GM12878 (cell line): ENCODE results near the gene SRP14. TPM values are rescaled to one million over a fixed set of nuclear protein-coding genes. Genes with fewer than 3 reads are reported as not detected.

Experiments
- ATAC-seq: fragments of 200-7000 bp; cut with Tn5 transposase; 3 replicates; pipeline ENCODE4 v1.9.1; 2020; ENCODE audit warnings: mild to moderate bottlenecking, moderate library complexity
- BruUV-seq: library from RNA; stranded (reverse); fragments of 400-500 nt; replicated peaks from 2 replicates; lab custom pipeline; 2021; lab: Mats Ljungman, UMichigan
- CTCF ChIA-PET: fragments of 300-600 bp; sonication (Branson Sonifier 250); formaldehyde crosslinking; extraction: SDS; loops from one replicate; lab custom pipeline; 2021; ENCODE audit warnings: inconsistent platforms; lab: Yijun Ruan, JAX
- POLR2A ChIA-PET: fragments of 350-600 bp; formaldehyde crosslinking; extraction: SDS; loops from one replicate; lab custom pipeline; 2021; ENCODE audit warnings: inconsistent platforms; lab: Charles Lee
- RAD21 ChIA-PET: fragments of 300-600 bp; sonication (Branson Sonifier 250); formaldehyde crosslinking; loops from one replicate; lab custom pipeline; 2023; ENCODE audit warnings: antibody characterized with exemption; ENCODE audit not compliant: unreplicated experiment; lab: Charles Lee
- SMC1A ChIA-PET: fragments of 300-600 bp; sonication (Branson Sonifier 250); formaldehyde crosslinking; loops from one replicate; lab custom pipeline; 2023; ENCODE audit not compliant: unreplicated experiment, uncharacterized antibody; lab: Charles Lee
- DNase-seq: peaks from one replicate; pipeline ENCODE4 v3.0.0-alpha.2; 2011; ENCODE audit warnings: low read depth, low spot score
- FAIRE-seq: peaks from 3 replicates; lab custom pipeline; 2011; peaks lifted over from hg19 to GRCh38; lab: Jason Lieb, UNC
- H2AFZ ChIP-seq: 2 replicates; pipeline ENCODE4 v1.6.0; 2011; ENCODE audit warnings: low read depth, low read length, control low read depth; ENCODE audit not compliant: control insufficient read depth
- H3K27ac ChIP-seq: 2 replicates; pipeline ENCODE4 v1.5.1; 2011; ENCODE audit warnings: control low read depth; ENCODE audit not compliant: control insufficient read depth, insufficient read depth
- H3K27me3 ChIP-seq, 2 experiments: replicated peaks in 1 of 2; 2 replicates each; pipeline versions ENCODE4 v1.6.0 to v1.6.1; 2011; ENCODE audit warnings: low read length in 1 of 2; ENCODE audit not compliant: control insufficient read depth in 2 of 2, insufficient read depth in 2 of 2
- H3K36me3 ChIP-seq, 2 experiments: 2 replicates each; pipeline ENCODE4 v1.5.1; 2011; ENCODE audit warnings: low read length in 1 of 2; ENCODE audit not compliant: control insufficient read depth in 2 of 2, insufficient read depth in 2 of 2
- H3K4me1 ChIP-seq: 2 replicates; pipeline ENCODE4 v1.6.1; 2011; ENCODE audit warnings: mild to moderate bottlenecking, low read length, moderate library complexity, mixed read lengths; ENCODE audit not compliant: control insufficient read depth, insufficient read depth
- H3K4me2 ChIP-seq: 2 replicates; pipeline ENCODE4 v1.6.0; 2011; ENCODE audit warnings: control low read depth; ENCODE audit not compliant: control insufficient read depth, insufficient read depth
- H3K4me3 ChIP-seq: fragments of 200-600 bp; sonication (generic); 2 replicates; pipeline ENCODE4 v1.5.1; 2016
- H3K79me2 ChIP-seq: 2 replicates; pipeline ENCODE4 v1.6.0; 2011; ENCODE audit warnings: low read length; ENCODE audit not compliant: control insufficient read depth, insufficient read depth
- H3K9ac ChIP-seq: 2 replicates; pipeline ENCODE4 v1.8.0; 2011; ENCODE audit warnings: low read length, control low read depth, mixed read lengths; ENCODE audit not compliant: control insufficient read depth, insufficient read depth
- H3K9me3 ChIP-seq: replicated peaks from 3 replicates; pipeline ENCODE4 v1.5.1; 2011; ENCODE audit warnings: mild to moderate bottlenecking, low read length; ENCODE audit not compliant: control insufficient read depth, insufficient read depth
- H4K20me1 ChIP-seq: 2 replicates; pipeline ENCODE4 v1.6.0; 2011; ENCODE audit not compliant: control insufficient read depth, insufficient read depth
- CHD1 ChIP-seq: IDR thresholded peaks from 2 replicates; pipeline ENCODE4 v1.6.1; 2012; ENCODE audit warnings: low read depth, low read length, improper control_type of control experiment
- CHD2 ChIP-seq: IDR thresholded peaks from 2 replicates; pipeline ENCODE4 v1.6.1; 2011; ENCODE audit warnings: low read depth, low read length, improper control_type of control experiment, borderline replicate concordance
- CHD4 ChIP-seq: fragments of 200-600 bp; sonication (generic); IDR thresholded peaks from 2 replicates; pipeline ENCODE4 v1.6.1; 2016; ENCODE audit warnings: mild to moderate bottlenecking
- ESRRA ChIP-seq: IDR thresholded peaks from 2 replicates; pipeline ENCODE4 v1.6.1; 2012; ENCODE audit warnings: mild to moderate bottlenecking, low read length, improper control_type of control experiment
- FOS ChIP-seq: IDR thresholded peaks from 3 replicates; pipeline ENCODE4 v1.6.1; 2011; ENCODE audit warnings: borderline replicate concordance; ENCODE audit not compliant: insufficient read length; ENCODE audit errors: extremely low read depth
- IKZF1 ChIP-seq: fragments of 450-650 bp; conservative IDR thresholded peaks from 2 replicates; pipeline ENCODE4 v1.6.1; 2017; ENCODE audit warnings: antibody characterized with exemption, mild to moderate bottlenecking
- MTA2 ChIP-seq: fragments of 450-650 bp; IDR thresholded peaks from 2 replicates; pipeline ENCODE4 v1.6.1; 2016; ENCODE audit warnings: low read depth, mild to moderate bottlenecking, moderate library complexity
- MXI1 ChIP-seq: fragments of 150-350 bp; IDR thresholded peaks from 2 replicates; pipeline ENCODE4 v1.6.1; 2011; ENCODE audit warnings: low read depth, mild to moderate bottlenecking, inconsistent platforms, low read length, improper control_type of control experiment
- NFIC ChIP-seq: IDR thresholded peaks from 2 replicates; pipeline ENCODE4 v1.6.1; 2012; ENCODE audit warnings: low read depth, mild to moderate bottlenecking, inconsistent platforms, low read length, moderate library complexity
- POLR2A ChIP-seq: IDR thresholded peaks from 2 replicates; pipeline ENCODE4 v1.6.1; 2011; ENCODE audit warnings: low read depth, mild to moderate bottlenecking, low read length
- RAD21 ChIP-seq: IDR thresholded peaks from 2 replicates; pipeline ENCODE4 v1.6.1; 2011; ENCODE audit warnings: mild to moderate bottlenecking, low read depth, low read length, moderate library complexity; ENCODE audit not compliant: insufficient read depth
- RBBP5 ChIP-seq: fragments of 200-600 bp; sonication (generic); conservative IDR thresholded peaks from 2 replicates; pipeline ENCODE4 v1.6.1; 2016
- SUPT20H ChIP-seq: IDR thresholded peaks from 2 replicates; pipeline ENCODE4 v1.6.1; 2011; ENCODE audit warnings: low read depth, mild to moderate bottlenecking, low read length, moderate library complexity, borderline replicate concordance; ENCODE audit not compliant: control insufficient read depth
- TCF12 ChIP-seq: IDR thresholded peaks from 2 replicates; pipeline ENCODE4 v1.6.1; 2011; ENCODE audit warnings: low read depth, mild to moderate bottlenecking, low read length
- YY1 ChIP-seq: IDR thresholded peaks from 2 replicates; pipeline ENCODE4 v1.6.1; 2011; ENCODE audit warnings: low read depth, mild to moderate bottlenecking, low read length
- ZNF274 ChIP-seq: IDR thresholded peaks from one replicate; pipeline ENCODE4 v1.8.0; 2011; ENCODE audit not compliant: insufficient read length, insufficient read depth
- WGBS: methylation state at CpG from one replicate; pipeline ENCODE4 v1.1.6; 2016; ENCODE audit warnings: low lambda C conversion rate; ENCODE audit not compliant: insufficient replicate concordance, insufficient coverage; ENCODE audit errors: missing lambda C conversion rate; 5-methylcytosine and 5-hydroxymethylcytosine counted together
- in situ Hi-C: fragments of 300-500 bp; cut with MboI; formaldehyde crosslinking; loops from 9 replicates; pipeline ENCODE4 v1.14.3; 2018; ENCODE audit warnings: mixed read lengths
- intact Hi-C: fragments of 100-400 bp; cut with micrococcal nuclease; formaldehyde crosslinking; loops from one replicate; pipeline ENCODE4 v1.14.2; 2022; ENCODE audit not compliant: unreplicated experiment
- polyA plus RNA-seq, 11 experiments: library from polyadenylated mRNA; depleted of rRNA in 4 of 11; unstranded in 6 of 11; stranded (reverse) in 5 of 11; fragments of >200 nt; fragmentation: Nextera tagmentation in 4 of 11; fragmentation: Illumina TruSeq in 1 of 11; extraction: Ambion mirVana in 4 of 11; extraction: Trizol in 1 of 11; gene quantifications; 1 replicate in 1 of 11; 2 replicates in 10 of 11; pipeline versions ENCODE4 v1.2.1 to v1.2.3, GENCODE V29; 2011 to 2016; ENCODE audit warnings: inconsistent platforms in 2 of 11, missing spikeins in 2 of 11, low read depth in 1 of 11
- total RNA-seq, 4 experiments: library from RNA; depleted of rRNA in 3 of 4; stranded (reverse); fragments of >200 nt in 3 of 4; fragmentation: Illumina TruSeq in 1 of 4; extraction: Trizol in 1 of 4; gene quantifications; 2 replicates each; pipeline versions ENCODE4 v1.2.1 to v1.2.3, GENCODE V29; 2013 to 2021
- TF ChIP-seq, protein P1 (sequence below): fragments of 450-650 bp; IDR thresholded peaks from 2 replicates; pipeline ENCODE4 v1.6.1; 2016; ENCODE audit warnings: mild to moderate bottlenecking, moderate library complexity, borderline replicate concordance
- TF ChIP-seq, protein P2 (sequence below): IDR thresholded peaks from 2 replicates; pipeline ENCODE4 v1.6.1; 2012; ENCODE audit warnings: low read depth, low read length, improper control_type of control experiment

Gene SRP14
- total and polyA plus RNA-seq, 10 of the 15 experiments (the other 5 are each of a cell fraction or from before 2014, with no cell fraction given): 141 to 1,182 (median 493) TPM

- TF ChIP-seq, protein P1, sequence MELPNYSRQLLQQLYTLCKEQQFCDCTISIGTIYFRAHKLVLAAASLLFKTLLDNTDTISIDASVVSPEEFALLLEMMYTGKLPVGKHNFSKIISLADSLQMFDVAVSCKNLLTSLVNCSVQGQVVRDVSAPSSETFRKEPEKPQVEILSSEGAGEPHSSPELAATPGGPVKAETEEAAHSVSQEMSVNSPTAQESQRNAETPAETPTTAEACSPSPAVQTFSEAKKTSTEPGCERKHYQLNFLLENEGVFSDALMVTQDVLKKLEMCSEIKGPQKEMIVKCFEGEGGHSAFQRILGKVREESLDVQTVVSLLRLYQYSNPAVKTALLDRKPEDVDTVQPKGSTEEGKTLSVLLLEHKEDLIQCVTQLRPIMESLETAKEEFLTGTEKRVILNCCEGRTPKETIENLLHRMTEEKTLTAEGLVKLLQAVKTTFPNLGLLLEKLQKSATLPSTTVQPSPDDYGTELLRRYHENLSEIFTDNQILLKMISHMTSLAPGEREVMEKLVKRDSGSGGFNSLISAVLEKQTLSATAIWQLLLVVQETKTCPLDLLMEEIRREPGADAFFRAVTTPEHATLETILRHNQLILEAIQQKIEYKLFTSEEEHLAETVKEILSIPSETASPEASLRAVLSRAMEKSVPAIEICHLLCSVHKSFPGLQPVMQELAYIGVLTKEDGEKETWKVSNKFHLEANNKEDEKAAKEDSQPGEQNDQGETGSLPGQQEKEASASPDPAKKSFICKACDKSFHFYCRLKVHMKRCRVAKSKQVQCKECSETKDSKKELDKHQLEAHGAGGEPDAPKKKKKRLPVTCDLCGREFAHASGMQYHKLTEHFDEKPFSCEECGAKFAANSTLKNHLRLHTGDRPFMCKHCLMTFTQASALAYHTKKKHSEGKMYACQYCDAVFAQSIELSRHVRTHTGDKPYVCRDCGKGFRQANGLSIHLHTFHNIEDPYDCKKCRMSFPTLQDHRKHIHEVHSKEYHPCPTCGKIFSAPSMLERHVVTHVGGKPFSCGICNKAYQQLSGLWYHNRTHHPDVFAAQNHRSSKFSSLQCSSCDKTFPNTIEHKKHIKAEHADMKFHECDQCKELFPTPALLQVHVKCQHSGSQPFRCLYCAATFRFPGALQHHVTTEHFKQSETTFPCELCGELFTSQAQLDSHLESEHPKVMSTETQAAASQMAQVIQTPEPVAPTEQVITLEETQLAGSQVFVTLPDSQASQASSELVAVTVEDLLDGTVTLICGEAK: no peak
Observed at GRCh38 chr15:40054605-40054854, 15.5 kb upstream of the SRP14 start (continued).

DNA sequence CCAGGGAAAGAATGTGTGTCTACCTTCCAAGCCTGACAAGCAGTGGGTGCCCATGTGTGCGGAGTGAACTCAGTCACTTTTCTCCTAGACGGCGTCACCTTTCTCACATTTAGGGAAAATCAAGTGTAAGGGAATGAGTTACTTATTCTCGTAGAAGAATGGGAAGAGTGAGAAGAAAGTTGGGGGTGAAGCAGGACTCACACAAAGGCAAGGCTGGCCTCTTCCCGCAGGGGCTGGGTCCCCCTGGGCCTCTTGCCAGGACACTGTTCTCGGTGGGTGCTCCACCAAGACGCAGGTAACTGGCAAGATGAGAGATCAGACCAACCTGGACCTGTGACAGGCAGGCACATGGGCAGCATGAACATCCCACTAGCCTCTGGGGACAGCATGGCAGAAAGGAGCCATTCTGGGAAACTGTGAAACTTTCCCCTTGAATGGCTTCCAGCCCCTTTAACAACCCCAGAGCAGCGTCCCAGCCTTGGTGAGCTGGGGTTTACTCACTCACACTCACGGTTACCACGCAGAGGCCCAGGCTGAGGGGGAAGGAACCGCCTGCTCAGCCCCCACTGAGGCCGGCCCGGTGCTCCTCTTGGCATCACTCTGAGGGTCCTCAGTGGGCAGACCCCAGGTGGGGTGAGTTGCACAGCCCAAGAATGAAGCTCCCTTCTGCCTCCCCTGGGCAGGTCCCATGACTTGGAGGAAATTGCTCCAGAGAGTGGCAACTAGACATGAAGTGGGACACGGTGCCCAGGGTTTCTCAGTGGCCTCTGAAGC lies 15.0 kb upstream of the SRP14 start:
- peak overlapping the region; percentile 89 for H3K27ac ChIP-seq
- peak; percentile 61 for ATAC-seq
- FAIRE-seq: no peak
- CTCF ChIA-PET: interaction anchor here (1.3 to 23.9 kb wide), 6 partner anchors 8 to 163 kb away, joined by 3 to 578 read pairs (median 9); partner anchors contain the start of gene BMF
- RAD21 ChIA-PET: interaction anchor here (1.0 to 21.0 kb wide), 6 partner anchors 8 to 130 kb away, joined by 3 to 509 read pairs (median 7); partner anchors contain the start of gene BMF
- no peaks in the 10 kb centered on the region; a peak in 1 of 4 replicates for H3K36me3 ChIP-seq
- H3K4me1 ChIP-seq: peaks cover 58% of the 10 kb centered on the region
- no peaks in the 10 kb centered on the region for H3K27me3 ChIP-seq
- H3K4me2 ChIP-seq: peak overlapping the region; percentile 88
- POLR2A ChIA-PET: interaction anchor here (0.6 to 5.8 kb wide), 9 partner anchors 9 to 115 kb away, joined by 3 to 72 read pairs (median 6); partner anchors contain the start of gene BMF
- peak overlapping the region; percentile 3; the same call in 1 of the 2 replicates for H2AFZ ChIP-seq
- no peaks in the 10 kb centered on the region for H4K20me1 ChIP-seq
- SMC1A ChIA-PET: interaction anchor here (1.2 to 5.9 kb wide), 10 partner anchors 9 to 61 kb away, joined by 3 to 99 read pairs (median 6); no protein-coding TSS in a partner anchor
- 0 out of 2 replicates have a peak, but pooled peaks cover 2% of the 10 kb centered on the region for H3K79me2 ChIP-seq
- intact Hi-C loops: no loop called here
- BruUV-seq: no TSS peak
- H3K9me3 ChIP-seq: no peaks in the 10 kb centered on the region
- in situ Hi-C loops: loop anchor here (10.0 kb wide), 1 partner anchor 51 kb away; the partner anchor contains the start of gene BMF
- WGBS: 24% methylated on average over 14 of the region's 14 CpGs
- H3K9ac ChIP-seq: peak overlapping the region; percentile 63
- no peak for DNase-seq
- H3K4me3 ChIP-seq: no peak overlapping the region
- TF ChIP-seq IKZF1 (no peak), ESRRA (no peak), CHD2 (no peak), ZNF274 (no peak), NFIC (no peak), FOS (no peak), CHD4 (peak; percentile 92; the same call in 1 of the 2 replicates), SUPT20H (no peak), MXI1 (0 out of 2 replicates have a peak, but pooled peaks have one; percentile 14), CHD1 (no peak), MTA2 (no peak), POLR2A (no peak), RBBP5 (no peak), YY1 (no peak; the same call in 1 of the 2 replicates), TCF12 (0 out of 2 replicates have a peak, but pooled peaks have one; percentile 17), RAD21 (no peak)
- TF ChIP-seq, protein P2, sequence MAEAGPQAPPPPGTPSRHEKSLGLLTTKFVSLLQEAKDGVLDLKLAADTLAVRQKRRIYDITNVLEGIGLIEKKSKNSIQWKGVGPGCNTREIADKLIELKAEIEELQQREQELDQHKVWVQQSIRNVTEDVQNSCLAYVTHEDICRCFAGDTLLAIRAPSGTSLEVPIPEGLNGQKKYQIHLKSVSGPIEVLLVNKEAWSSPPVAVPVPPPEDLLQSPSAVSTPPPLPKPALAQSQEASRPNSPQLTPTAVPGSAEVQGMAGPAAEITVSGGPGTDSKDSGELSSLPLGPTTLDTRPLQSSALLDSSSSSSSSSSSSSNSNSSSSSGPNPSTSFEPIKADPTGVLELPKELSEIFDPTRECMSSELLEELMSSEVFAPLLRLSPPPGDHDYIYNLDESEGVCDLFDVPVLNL: no peak
